PFSK-1 (cell line): ENCODE measurements around the gene ALMS1.

Experiments
- POLR2AphosphoS5 ChIP-seq: IDR thresholded peaks from 2 replicates; pipeline ENCODE4 v1.6.1; 2012; ENCODE audit warnings: low read depth, mild to moderate bottlenecking, control low read depth, low read length, moderate library complexity
- TAF1 ChIP-seq: IDR thresholded peaks from 2 replicates; pipeline ENCODE4 v1.6.1; 2012; ENCODE audit warnings: low read length, control low read depth, borderline replicate concordance; ENCODE audit not compliant: insufficient read depth
- TF ChIP-seq, protein P1 (sequence below), 2 experiments: IDR thresholded peaks; 2 replicates each; pipeline versions ENCODE4 v1.6.1 to v1.8.0; 2011 to 2012; ENCODE audit warnings: low read depth in 2 of 2, low read length in 2 of 2, control low read depth in 1 of 2, inconsistent platforms in 1 of 2, mild to moderate bottlenecking in 1 of 2, moderate library complexity in 1 of 2; ENCODE audit not compliant: insufficient read depth in 1 of 2

DNA sequence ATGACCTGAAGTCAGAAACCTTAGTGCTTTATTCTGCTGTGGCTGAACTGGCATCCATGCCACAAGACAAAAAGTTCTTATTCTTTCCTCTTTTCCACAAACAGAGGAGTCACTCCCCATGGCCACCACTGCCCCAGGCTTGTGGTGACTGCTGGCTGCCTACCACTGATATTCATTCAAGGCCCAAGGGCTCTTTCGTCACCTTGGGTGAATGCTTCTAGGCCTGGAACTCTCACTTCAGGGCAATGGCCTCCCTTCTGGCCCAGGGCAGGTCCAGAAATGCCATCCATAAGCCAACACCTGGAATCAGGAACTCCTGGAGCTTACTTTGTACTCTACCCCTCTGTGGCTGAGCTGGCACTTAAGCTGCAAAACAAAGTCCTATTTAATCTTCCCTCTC, 146.7 kb downstream of the ALMS1 start:
- TF ChIP-seq, protein P1, sequence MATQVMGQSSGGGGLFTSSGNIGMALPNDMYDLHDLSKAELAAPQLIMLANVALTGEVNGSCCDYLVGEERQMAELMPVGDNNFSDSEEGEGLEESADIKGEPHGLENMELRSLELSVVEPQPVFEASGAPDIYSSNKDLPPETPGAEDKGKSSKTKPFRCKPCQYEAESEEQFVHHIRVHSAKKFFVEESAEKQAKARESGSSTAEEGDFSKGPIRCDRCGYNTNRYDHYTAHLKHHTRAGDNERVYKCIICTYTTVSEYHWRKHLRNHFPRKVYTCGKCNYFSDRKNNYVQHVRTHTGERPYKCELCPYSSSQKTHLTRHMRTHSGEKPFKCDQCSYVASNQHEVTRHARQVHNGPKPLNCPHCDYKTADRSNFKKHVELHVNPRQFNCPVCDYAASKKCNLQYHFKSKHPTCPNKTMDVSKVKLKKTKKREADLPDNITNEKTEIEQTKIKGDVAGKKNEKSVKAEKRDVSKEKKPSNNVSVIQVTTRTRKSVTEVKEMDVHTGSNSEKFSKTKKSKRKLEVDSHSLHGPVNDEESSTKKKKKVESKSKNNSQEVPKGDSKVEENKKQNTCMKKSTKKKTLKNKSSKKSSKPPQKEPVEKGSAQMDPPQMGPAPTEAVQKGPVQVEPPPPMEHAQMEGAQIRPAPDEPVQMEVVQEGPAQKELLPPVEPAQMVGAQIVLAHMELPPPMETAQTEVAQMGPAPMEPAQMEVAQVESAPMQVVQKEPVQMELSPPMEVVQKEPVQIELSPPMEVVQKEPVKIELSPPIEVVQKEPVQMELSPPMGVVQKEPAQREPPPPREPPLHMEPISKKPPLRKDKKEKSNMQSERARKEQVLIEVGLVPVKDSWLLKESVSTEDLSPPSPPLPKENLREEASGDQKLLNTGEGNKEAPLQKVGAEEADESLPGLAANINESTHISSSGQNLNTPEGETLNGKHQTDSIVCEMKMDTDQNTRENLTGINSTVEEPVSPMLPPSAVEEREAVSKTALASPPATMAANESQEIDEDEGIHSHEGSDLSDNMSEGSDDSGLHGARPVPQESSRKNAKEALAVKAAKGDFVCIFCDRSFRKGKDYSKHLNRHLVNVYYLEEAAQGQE (IDR thresholded peaks at IDR 0.05; ENCODE audit: insufficient read depth in 1 of 2, low read depth in 2 of 2, low read length in 2 of 2), result no peak
- TF ChIP-seq POLR2AphosphoS5, result no peak
- no peak for TF ChIP-seq TAF1
